Activated CD4-positive, CD25-positive, alpha-beta regulatory T cell treated with anti-CD3 and anti-CD28 coated beads, Interleukin-2, amount 50 U/mL, for 24 hours (primary cell): ENCODE data around the gene TSPAN3.

Source experiments
- ATAC-seq, 2 donors: fragments of 150-1000 bp; cut with Tn5 transposase; one replicate each; pipeline ENCODE4 v1.10.0; 2021; ENCODE audit warnings: mild to moderate bottlenecking in 1 of 2, moderate library complexity in 1 of 2

TSPAN3 gene

DNA sequence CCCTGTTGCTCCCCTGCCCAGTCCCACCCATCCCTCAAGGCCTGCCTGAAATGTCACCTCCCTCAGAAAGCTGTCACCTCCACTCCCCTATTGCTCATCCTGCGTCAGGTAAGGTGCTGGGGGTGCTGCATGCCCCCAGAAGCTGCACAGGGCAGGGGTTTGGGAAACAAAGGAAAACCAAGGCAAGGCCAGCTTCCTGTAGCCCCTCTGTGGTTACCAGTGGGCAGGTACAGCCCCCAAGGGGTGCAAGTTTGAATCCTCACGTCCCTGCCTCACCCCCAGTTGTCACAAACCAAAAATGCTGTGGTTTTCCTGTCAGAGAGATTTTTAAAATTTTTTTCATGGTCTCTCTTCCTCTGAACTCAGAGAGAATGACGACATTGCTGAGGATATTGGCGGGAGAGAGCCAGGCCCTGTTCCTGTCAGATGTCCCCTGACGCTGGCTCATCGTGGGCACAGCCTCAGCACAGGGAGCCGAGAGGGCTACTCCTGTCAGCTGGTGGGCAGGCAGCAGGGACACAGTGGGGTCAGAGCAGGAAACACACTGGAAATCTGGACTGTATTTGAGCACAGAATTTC is 49.0 kb downstream of the TSPAN3 start:
- ATAC-seq, result peak in 1 of 2 donors; percentile 39

DNA sequence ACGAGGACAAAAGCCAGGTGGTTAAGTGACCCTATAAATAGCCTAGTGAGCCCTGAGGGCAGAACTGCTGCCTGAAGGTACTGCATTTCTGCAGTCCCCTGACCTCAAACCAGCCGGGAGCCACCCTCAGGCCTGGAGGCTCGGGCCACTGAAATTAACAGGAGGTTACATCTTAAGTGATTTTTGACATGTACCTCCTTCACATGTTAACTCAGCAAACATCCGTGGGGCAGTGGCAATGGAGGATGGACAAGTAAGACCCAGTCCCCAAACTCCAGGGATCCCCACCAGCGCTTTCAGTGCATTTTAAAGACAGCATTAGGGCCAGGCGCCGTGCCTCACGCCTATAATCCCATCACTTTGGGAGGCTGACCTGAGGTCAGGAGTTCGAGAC is 49.8 kb downstream of the TSPAN3 start:
- ATAC-seq, result no peak

DNA sequence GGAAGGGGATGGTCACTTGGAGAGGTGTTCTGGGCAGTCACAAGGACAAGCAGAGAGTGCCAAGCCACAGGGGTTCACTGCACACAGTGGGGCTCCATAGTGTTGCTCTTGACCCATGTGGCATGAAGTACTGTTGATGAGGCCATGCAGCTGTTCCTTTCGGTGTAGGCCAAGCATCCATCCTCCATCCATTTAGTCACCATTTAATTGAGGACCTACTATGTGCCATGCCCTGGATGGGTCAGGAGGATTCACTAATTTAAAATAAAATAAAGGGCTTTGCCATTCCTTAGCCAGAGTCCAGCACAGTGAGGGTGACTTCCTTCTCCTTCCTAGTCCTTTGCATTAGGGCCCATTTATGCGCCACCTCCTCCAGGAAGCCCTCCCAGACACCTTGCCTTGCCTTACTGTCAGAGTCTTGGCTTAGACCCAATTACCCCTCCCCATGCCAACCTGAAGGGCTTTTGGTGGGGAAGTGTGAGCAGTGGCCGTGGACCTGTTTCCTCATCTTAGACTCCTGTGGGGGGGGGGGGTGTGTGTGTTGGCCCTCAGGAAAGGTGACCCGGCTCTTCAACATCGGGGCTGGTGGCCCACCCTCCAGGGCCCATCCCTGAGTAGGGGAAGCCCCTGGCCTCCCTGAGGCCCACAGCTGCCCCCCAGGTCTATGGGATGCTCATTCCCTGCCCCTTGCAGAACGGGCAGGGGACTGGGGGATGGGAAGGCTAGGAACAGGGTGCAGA is 50.4 kb downstream of the TSPAN3 start:
- ATAC-seq, result no peak

DNA sequence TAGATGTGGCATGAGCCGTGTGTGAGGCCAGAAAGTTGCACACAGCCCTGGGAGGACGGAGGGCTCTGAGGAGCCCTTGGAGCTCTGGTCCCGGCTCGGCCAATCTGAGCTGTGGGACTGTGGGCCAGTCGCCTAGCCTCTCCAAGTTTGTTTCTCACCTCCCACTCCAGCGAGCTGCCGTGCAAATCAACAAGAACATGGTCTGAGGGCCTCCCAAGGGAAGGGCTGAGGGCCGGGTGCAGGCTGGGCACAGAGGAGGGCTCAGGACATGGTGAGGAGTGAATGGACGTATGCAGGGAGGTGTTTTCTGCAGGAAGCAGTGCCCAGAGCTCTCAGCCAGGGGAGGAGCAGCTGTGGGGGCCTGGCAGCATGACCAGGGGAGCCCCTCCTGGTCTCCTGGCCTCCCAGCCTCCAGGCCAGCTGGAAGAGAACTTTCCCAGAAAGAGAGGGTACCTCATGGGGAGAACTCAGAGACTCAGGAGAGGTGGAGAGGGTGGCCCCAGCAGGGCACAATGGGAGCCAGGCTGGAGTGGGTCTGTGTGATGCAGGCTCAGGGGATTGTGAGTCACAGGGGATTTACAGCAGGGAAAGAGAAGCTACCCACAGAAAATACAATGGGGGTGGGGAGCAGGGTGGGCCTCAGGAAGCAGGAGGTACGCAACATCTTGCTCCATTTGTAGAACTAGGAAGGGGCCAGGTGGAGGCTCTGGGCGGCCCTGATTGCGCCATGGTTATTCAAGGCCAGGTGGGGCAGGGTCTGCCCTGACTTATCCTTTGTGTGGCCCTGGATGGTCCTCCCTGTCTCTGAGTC is 51.2 kb downstream of the TSPAN3 start:
- peak; percentile 66 to 71 for ATAC-seq

- ATAC-seq, result no peak
Measured at GRCh38 chr15:77018796-77019505, 52.0 kb downstream of the TSPAN3 start.

DNA sequence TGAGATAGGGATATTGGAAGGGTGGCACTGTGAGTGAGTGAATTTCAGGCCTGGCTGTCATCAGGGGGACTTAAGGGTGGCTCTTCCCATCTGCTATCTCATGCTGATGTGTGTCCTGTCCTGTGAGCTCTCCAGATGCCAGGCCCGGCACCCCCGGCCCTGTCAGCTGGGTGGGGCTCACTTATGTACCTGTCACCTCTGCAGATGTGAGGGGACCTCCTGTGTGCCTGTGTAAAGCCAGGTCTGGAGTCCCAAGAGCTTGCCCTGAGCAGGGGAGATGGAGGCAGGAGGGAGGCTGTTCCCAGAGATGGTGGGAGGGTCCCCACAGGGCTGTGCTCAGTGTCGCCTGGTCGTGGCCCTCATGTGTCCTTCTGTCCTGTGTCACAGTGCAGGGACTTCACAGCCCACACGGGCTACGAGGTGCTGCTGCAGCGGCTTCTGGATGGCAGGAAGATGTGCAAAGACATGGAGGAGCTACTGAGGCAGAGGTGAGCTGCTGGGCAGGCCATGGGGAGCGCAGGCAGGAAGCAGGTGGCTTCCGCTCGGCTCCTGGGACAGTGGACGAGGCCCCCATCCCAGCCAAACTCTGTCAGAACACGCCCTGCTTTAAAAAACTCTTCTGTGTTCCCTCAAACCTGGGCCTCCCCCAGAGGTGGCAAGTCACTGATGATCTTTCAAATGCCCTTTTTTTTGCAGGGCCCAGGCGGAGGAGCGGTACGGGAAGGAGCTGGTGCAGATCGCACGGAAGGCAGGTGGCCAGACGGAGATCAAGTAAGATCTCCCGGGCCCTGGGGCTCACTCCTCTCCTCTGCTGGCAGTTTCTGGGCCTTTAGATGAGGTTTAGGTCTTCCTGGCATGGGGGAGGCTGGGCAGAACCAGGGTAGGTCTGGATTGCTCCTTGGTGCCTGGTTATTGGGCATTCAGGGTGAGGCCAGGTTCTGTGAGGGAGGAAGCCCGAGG is 52.9 kb downstream of the TSPAN3 start:
- no peak for ATAC-seq

DNA sequence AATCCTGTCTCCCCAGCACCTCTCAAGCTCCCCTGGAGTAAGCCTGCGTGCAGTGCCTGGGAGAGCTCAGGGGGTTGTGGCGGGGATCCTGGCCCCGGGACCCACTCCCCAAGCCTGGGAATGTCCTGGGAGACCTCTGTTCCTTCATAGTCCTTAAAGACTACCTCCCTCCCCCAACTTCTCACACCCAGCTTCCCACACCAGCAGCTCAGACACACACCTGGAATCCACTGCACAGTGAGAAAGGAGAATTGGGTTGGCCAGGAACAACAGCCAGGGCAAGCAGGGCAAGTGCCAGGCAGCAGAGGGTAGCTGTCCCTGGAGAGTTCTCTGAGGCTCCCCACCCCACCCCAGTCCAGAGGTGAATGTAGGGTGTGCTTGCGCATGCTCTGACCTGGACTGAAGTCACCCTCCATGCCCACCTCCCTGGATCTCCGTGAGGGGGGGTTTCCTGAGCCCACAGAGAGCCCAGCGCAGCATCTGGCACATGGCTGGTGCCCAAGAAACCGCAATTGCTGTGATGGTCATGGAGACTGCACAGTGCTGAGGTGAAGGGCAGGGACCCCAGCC is 53.7 kb downstream of the TSPAN3 start:
- no peak for ATAC-seq

DNA sequence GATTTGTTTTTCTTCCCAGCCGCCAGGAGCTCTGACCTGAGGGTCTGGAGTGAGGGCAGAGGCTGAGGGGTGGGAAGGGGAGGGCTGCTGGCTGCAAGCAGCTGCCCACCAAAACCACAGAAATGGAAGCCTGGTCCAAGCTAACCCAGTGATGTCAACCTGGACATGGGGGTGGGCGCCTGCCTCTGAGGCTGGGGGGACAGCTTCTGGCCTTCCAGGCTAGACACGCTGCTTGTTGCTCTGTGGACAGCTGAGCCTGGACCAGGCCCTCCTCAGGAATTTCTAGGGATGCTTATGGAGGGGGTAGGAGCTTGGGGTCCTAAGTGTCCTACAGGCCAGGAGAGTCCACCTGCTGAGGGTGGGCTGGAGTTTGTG is 54.6 kb downstream of the TSPAN3 start:
- ATAC-seq, result no peak

DNA sequence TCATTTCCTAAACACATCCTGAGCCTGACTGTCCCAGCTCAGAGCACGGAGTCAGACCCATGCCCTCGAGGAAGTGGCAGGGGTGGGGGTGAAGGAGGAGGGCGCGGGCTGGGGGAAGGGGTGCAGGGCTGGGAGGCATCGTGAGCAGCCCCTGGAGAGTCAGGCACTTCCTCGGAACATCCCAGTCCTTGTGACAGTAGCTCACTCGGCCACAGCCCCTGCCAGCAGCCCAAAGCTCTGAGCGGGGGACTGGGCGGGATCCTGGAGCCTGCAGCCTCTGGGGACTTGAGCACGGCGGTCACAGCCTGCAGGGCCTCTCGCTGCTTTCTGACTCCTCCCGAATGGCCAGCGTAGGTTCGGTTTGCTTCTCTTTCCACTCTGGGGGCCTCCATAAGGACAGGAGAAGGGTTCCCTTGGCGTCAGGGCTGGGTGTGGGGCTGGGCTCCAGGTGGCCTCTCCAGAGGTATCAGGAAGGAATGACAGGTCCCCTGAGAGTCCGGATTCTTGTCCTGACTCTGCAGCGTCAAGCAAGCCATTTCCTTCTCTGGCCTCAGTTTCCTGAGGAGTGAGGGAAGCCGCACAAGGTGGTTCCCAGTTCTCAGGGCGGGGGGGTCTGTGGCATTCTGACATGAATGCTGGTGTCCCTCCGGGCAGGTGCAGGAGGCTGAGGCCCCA is 55.1 kb downstream of the TSPAN3 start:
- ATAC-seq, result no peak

DNA sequence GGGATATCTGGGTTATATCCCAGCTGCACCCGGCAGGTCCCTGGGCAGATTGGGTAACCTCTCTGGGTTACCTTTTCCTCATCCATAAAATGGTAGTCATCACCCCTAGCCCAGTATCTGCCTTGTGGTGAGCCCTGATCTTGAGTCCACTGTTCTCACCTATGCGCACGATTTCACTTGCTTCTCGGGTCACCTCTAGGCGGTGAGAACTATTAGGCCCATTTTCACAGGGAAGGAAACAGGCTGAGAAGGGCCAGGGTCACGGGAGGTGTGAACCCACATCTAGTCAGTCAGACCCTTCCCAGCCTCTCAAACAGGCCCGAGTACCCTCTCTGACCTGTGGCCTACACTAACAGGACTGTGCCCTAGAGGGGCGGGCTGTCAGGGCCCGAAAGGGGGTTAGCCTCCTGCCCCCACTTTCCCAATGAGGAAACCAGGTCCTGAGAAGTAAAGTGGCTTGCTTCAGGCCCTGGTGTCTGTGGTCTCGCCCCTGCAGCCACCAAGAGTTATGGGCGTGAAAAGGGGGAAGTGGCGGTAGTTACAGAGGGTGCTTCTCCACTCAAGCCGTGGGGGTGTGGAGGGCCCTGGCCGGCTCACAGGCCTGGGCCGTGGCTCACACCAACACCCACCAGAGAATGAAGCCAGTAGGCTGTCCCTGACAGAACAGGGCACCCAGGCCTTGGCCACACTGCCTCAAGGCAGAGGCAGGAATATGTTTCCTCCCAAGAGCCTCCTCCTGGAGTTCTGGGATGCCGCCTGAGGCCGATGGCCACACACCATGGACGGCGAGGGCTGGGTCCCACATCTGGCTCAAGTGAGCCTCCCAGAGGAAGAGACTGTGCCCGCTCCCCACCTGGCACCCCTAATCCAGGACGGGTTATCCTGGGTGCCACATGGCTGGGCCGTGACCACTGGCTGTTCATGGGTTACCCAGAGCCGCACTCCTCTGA is 56.5 kb downstream of the TSPAN3 start:
- peak; percentile 37 to 39 for ATAC-seq

DNA sequence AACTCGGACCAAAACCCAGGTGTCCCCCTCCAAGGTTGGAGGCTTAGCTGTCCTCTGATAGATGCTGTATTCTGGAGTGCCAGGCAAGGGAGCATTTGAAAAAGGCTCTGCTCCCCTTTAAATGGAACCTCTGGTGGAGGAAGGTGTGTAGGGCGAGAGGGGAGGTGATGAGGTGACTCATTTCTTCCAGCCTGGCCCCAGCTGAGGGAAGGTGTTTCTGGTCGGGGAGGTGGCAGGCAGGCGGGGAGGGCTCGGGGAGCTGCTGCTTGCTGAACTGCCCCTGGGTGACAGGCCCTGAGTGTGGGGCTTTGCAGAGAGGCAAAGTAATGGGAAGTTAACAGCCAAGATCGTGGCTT is 57.2 kb downstream of the TSPAN3 start:
- peak; percentile 93 to 94 for ATAC-seq

GRCh38 chr15:77012868-77013267 is 58.0 kb downstream of the TSPAN3 start:
- ATAC-seq, result peak; percentile 10 to 18

DNA sequence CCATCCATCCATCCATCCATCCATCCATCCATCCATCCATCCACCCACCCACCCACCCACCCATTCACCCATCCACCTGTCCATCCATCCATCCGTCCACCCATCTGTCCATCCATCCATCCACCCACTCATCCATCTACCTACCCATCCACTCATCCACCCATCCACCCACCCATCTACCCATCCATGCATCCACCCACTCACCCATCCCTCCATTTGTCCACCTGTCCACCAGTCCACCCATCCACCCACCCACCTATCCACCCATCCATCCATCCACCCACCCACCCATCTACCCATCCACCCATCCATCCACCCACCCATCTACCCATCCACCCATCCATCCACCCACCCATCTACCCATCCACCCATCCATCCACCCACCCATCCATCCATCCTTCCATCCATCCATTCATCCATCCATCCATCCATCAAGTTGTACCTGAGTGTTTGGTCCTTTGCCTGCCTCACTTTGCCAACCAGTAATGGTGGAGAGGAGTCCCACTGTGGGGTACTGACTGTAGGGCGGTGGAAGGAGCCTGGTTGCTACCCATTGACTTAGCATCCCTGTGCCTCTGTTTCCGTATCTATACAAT is 58.7 kb downstream of the TSPAN3 start:
- ATAC-seq, result no peak

GRCh38 chr15:77010857-77011256 is 60.1 kb downstream of the TSPAN3 start:
- no peak for ATAC-seq

DNA sequence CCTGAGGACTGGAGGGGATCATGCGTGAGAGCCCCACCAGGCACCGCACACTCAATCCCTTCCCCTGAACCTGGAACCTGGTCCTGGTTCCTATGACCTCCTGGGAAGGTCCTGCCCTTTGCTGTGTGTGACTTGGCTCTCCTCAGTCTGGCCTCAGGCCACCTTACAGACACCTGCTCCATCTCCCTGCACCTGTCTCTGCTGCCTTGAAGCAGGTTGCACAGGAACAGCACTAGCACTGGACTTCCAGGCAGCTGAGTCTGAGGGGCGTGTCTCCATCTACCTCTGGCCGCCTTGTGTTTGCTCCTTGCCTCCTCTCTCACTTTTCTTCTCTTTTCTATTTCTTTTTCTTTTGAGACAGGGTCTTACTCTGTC is 60.6 kb downstream of the TSPAN3 start:
- ATAC-seq, result no peak

DNA sequence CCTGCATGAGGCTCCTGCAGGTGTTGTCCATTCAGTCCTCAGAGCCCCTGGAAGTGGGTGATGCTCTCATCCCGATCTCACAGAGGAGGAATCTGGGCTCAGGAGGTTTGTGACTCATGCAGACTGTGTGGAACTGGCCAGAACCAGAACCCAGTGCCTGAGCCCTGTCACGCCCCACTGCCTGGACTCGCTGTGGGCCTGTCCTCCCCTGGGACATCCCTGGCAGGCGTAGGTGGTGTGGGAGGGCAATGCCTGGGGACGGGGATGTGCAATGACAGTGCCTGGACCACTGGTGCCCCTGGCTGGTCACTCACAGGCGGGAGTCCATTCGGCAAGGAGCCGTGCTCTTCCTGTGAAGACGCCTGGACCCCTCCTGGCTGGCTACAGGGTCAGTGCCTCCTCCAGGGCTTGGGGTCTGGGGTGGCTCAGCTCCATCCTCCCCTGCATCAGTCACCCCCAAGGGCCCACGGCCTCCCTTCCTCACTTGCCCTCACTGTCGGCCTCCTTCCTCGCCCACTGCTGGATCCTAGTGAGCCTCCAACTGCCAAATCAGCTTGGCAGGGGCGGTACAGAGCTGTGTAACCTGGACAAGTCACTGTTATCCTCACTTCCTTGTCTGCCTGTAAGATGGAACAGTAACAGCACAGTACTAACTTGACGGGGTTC is 61.1 kb downstream of the TSPAN3 start:
- no peak for ATAC-seq

DNA sequence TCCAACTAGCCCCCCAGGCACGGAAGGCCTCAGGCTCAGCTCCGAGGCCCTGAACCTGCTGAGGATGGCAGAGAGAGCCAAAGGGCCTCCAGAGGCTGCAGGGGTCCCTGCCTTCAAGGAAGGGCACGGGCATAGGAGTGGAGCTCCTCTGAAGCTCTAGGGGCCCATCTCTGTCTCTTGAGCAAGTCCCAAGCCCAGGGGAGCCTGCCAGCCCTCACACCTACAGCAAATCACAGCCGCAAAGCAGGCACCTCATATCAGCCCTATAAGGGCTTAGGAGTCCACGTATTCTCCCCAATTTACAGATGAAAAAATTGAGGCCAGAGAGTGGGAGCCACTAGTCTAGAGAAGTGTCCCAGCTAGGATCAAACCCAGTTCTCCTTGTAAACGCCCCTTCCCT is 61.7 kb downstream of the TSPAN3 start:
- ATAC-seq, result no peak

GRCh38 chr15:77004189-77004588 is 66.7 kb downstream of the TSPAN3 start:
- no peak for ATAC-seq
